GM23338 (cell line): ENCODE measurements around the gene RUSF1. TPM values are rescaled to one million over a fixed set of nuclear protein-coding genes. Genes with fewer than 3 reads are reported as not detected.

Experiments
- ATAC-seq: fragments of 200-7000 bp; cut with Tn5 transposase; 3 replicates; pipeline ENCODE4 v1.9.1; 2020
- DNase-seq: peaks from one replicate; pipeline ENCODE4 v3.0.0-alpha.2; 2015; ENCODE audit warnings: low spot score
- H2AFZ ChIP-seq: fragments of 200-600 bp; sonication (generic); 2 replicates; pipeline ENCODE4 v1.8.0; 2016; ENCODE audit warnings: antibody characterized with exemption, mild to moderate bottlenecking, moderate library complexity
- H3F3A ChIP-seq: fragments of 200-600 bp; sonication (generic); replicated peaks from 2 replicates; pipeline ENCODE4 v1.8.0; 2017; ENCODE audit warnings: antibody characterized with exemption, mixed run types, low read depth
- H3K27ac ChIP-seq: fragments of 200-600 bp; sonication (generic); 2 replicates; pipeline ENCODE4 v1.6.1; 2016; ENCODE audit warnings: low read depth
- H3K27me3 ChIP-seq: fragments of 200-600 bp; sonication (generic); 2 replicates; pipeline ENCODE4 v1.8.0; 2016; ENCODE audit warnings: mild to moderate bottlenecking, mixed run types, moderate library complexity; ENCODE audit not compliant: insufficient read depth
- H3K36me3 ChIP-seq: fragments of 200-600 bp; sonication (generic); 2 replicates; pipeline ENCODE4 v1.8.0; 2016; ENCODE audit warnings: mild to moderate bottlenecking; ENCODE audit not compliant: insufficient read depth
- H3K4me1 ChIP-seq: fragments of 200-600 bp; sonication (generic); 2 replicates; pipeline ENCODE4 v1.8.0; 2016; ENCODE audit warnings: mild to moderate bottlenecking, moderate library complexity; ENCODE audit not compliant: insufficient read depth
- H3K4me2 ChIP-seq: fragments of 200-600 bp; sonication (generic); 2 replicates; pipeline ENCODE4 v1.7.1; 2017; ENCODE audit warnings: mixed run types
- H3K4me3 ChIP-seq: fragments of 200-600 bp; sonication (generic); 2 replicates; pipeline ENCODE4 v1.6.1; 2016; ENCODE audit warnings: mixed run types
- H3K79me2 ChIP-seq: fragments of 200-600 bp; sonication (generic); replicated peaks from 2 replicates; pipeline ENCODE4 v1.8.0; 2017; ENCODE audit warnings: mild to moderate bottlenecking; ENCODE audit not compliant: insufficient read depth
- H3K9me2 ChIP-seq: fragments of 200-600 bp; sonication (generic); 2 replicates; pipeline ENCODE4 v1.8.0; 2017; ENCODE audit not compliant: insufficient read depth
- H4K20me1 ChIP-seq: fragments of 200-600 bp; sonication (generic); replicated peaks from 2 replicates; pipeline ENCODE4 v1.8.0; 2017; ENCODE audit warnings: mild to moderate bottlenecking; ENCODE audit not compliant: insufficient read depth
- H3K27ac Mint-ChIP-seq: 2 replicates; pipeline ENCODE4 v1.8.0; 2020; ENCODE audit warnings: inconsistent platforms, mild to moderate bottlenecking, moderate library complexity, mixed read lengths
- H3K27me3 Mint-ChIP-seq: 3 replicates; pipeline ENCODE4 v1.8.0; 2022; ENCODE audit warnings: low read depth, mild to moderate bottlenecking, moderate library complexity, mixed read lengths, inconsistent platforms; ENCODE audit not compliant: insufficient read depth, poor library complexity
- H3K36me3 Mint-ChIP-seq: 3 replicates; pipeline ENCODE4 v1.8.0; 2021; ENCODE audit warnings: low read depth, mild to moderate bottlenecking, inconsistent platforms, moderate library complexity, mixed read lengths
- H3K4me1 Mint-ChIP-seq: 3 replicates; pipeline ENCODE4 v1.8.0; 2020; ENCODE audit warnings: mild to moderate bottlenecking, inconsistent platforms, mixed read lengths
- H3K4me3 Mint-ChIP-seq: 3 replicates; pipeline ENCODE4 v1.8.0; 2021; ENCODE audit warnings: moderate library complexity, mild to moderate bottlenecking, inconsistent platforms, mixed read lengths
- H3K9me3 Mint-ChIP-seq: 3 replicates; pipeline ENCODE4 v1.8.0; 2020; ENCODE audit warnings: moderate library complexity, mild to moderate bottlenecking, inconsistent platforms, mixed read lengths
- CREB1 ChIP-seq: fragments of 250-450 bp; sonication (Bioruptor Pico); IDR thresholded peaks from 2 replicates; pipeline ENCODE4 v1.5.0; 2020; ENCODE audit warnings: low read depth, mild to moderate bottlenecking, moderate library complexity
- EZH2 ChIP-seq: fragments of 200-600 bp; sonication (generic); IDR thresholded peaks from one replicate; pipeline ENCODE4 v1.8.0; 2017; ENCODE audit warnings: antibody characterized with exemption, mild to moderate bottlenecking, low read depth; ENCODE audit not compliant: unreplicated experiment
- EZH2phosphoT487 ChIP-seq: fragments of 200-600 bp; sonication (generic); IDR thresholded peaks from one replicate; pipeline ENCODE4 v1.8.1; 2018; ENCODE audit warnings: antibody characterized with exemption; ENCODE audit not compliant: unreplicated experiment
- JUNB ChIP-seq: IDR thresholded peaks from one replicate; pipeline ENCODE4 v1.6.1; 2016; ENCODE audit warnings: antibody characterized with exemption; ENCODE audit not compliant: unreplicated experiment
- NANOG ChIP-seq: IDR thresholded peaks from 2 replicates; pipeline ENCODE4 v1.6.1; 2016; ENCODE audit warnings: antibody characterized with exemption, borderline replicate concordance
- POLR2AphosphoS5 ChIP-seq: IDR thresholded peaks from 2 replicates; pipeline ENCODE4 v1.6.1; 2016; ENCODE audit warnings: antibody characterized with exemption, low read depth
- STAT1 ChIP-seq: IDR thresholded peaks from one replicate; pipeline ENCODE4 v1.6.1; 2016; ENCODE audit warnings: antibody characterized with exemption; ENCODE audit not compliant: unreplicated experiment
- ZNF114 ChIP-seq: fragments of 250-450 bp; sonication (Bioruptor Pico); IDR thresholded peaks from 2 replicates; pipeline ENCODE4 v1.5.0; 2020; ENCODE audit warnings: mild to moderate bottlenecking, moderate library complexity
- ZNF331 ChIP-seq: fragments of 250-450 bp; sonication (Bioruptor Pico); IDR thresholded peaks from 2 replicates; pipeline ENCODE4 v1.5.0; 2020; ENCODE audit warnings: low read depth, mild to moderate bottlenecking, moderate library complexity
- polyA plus RNA-seq: library from polyadenylated mRNA; unstranded; fragments of >200 nt; fragmentation: Nextera tagmentation; extraction: Ambion mirVana; gene quantifications from 2 replicates; pipeline ENCODE4 v1.2.1, GENCODE V29; 2016
- total RNA-seq: library from RNA; depleted of rRNA; stranded (reverse); fragments of >200 nt; shearing (Covaris generic); gene quantifications from 2 replicates; pipeline ENCODE4 v1.2.3, GENCODE V29; 2014
- TF ChIP-seq, protein P1 (sequence below), 2 experiments: fragments of 200-600 bp in 1 of 2; sonication (generic) in 1 of 2; conservative IDR thresholded peaks; 2 replicates each; pipeline versions ENCODE4 v1.5.1 to v1.6.1; 2016 to 2017; ENCODE audit warnings: antibody characterized with exemption in 2 of 2, low read depth in 2 of 2, mild to moderate bottlenecking in 2 of 2, moderate library complexity in 1 of 2
- TF ChIP-seq, protein P2 (sequence below): IDR thresholded peaks from 2 replicates; pipeline ENCODE4 v1.6.1; 2016; ENCODE audit warnings: antibody characterized with exemption
- TF ChIP-seq, protein P3 (sequence below): IDR thresholded peaks from one replicate; pipeline ENCODE4 v1.6.1; 2018; ENCODE audit warnings: antibody characterized with exemption; ENCODE audit not compliant: unreplicated experiment
- TF ChIP-seq, protein P4 (sequence below): fragments of 250-450 bp; sonication (Bioruptor Pico); IDR thresholded peaks from 2 replicates; pipeline ENCODE4 v1.5.0; 2020; ENCODE audit warnings: mild to moderate bottlenecking, moderate library complexity

The RUSF1 gene
- total and polyA plus RNA-seq, 2 experiments from 2014 or later, result 8.9 to 36.1 TPM

DNA sequence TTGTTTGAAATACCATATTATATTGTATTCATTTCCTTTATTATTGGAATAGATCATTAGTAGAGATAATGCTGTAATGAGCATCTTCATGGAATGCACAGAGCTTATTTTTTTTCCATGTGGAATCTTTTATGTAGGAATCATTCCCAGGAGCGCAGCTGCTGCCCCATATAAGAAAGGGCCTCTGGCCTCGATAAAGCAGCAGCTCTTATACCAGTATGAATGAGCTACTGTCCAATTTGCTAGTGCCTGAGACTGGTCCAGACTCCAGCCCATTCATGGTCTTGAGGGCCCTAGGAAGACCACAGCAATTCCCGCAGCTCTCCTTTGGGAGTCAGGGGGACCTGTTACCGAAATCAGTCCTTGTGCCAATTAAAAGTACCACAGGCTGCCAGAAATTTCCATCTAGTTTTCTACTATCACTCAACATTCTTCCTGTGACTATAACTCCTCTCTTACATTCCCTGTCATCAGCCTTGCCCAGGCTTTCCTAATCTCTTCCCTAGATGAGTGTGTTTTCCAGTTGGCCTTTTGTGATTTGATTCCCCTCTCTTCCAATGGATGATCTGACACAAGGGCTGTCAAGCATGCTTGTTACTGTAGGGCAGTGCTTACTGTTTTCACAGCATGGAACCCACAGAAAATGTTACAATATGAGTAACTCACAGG is 67.5 kb downstream of the RUSF1 start:
- Histone ChIP-seq H3K4me2 (no peak overlapping the region), H3K79me2 (no peaks in the 10 kb centered on the region), H3K4me3 (no peak overlapping the region), H3K27ac (no peak overlapping the region), H3K4me1 (no peaks in the 10 kb centered on the region), H3K9me2 (no peaks in the 10 kb centered on the region), H4K20me1 (no peaks in the 10 kb centered on the region), H3F3A (no peaks in the 10 kb centered on the region), H3K36me3 (no peaks in the 10 kb centered on the region), H2AFZ (no peak overlapping the region), H3K27me3 (peaks cover 6% of the 10 kb centered on the region; the same call in 1 of the 2 replicates)
- DNase-seq (no peak), ATAC-seq (no peak)
- H3K4me1 Mint-ChIP-seq, result peaks cover 4% of the 10 kb centered on the region
- H3K27ac Mint-ChIP-seq, result no peak overlapping the region
- H3K36me3 Mint-ChIP-seq, result no peaks in the 10 kb centered on the region
- TF ChIP-seq EZH2phosphoT487 (no peak), EZH2 (no peak), NANOG (no peak), ZNF114 (no peak), POLR2AphosphoS5 (no peak), ZNF331 (CRISPR knock-in tag) (no peak), STAT1 (no peak), CREB1 (no peak), JUNB (no peak)
- TF ChIP-seq, protein P1, sequence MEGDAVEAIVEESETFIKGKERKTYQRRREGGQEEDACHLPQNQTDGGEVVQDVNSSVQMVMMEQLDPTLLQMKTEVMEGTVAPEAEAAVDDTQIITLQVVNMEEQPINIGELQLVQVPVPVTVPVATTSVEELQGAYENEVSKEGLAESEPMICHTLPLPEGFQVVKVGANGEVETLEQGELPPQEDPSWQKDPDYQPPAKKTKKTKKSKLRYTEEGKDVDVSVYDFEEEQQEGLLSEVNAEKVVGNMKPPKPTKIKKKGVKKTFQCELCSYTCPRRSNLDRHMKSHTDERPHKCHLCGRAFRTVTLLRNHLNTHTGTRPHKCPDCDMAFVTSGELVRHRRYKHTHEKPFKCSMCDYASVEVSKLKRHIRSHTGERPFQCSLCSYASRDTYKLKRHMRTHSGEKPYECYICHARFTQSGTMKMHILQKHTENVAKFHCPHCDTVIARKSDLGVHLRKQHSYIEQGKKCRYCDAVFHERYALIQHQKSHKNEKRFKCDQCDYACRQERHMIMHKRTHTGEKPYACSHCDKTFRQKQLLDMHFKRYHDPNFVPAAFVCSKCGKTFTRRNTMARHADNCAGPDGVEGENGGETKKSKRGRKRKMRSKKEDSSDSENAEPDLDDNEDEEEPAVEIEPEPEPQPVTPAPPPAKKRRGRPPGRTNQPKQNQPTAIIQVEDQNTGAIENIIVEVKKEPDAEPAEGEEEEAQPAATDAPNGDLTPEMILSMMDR (conservative IDR thresholded peaks at IDR 0.05; ENCODE audit: low read depth in 2 of 2), result no peak
- TF ChIP-seq, protein P2, sequence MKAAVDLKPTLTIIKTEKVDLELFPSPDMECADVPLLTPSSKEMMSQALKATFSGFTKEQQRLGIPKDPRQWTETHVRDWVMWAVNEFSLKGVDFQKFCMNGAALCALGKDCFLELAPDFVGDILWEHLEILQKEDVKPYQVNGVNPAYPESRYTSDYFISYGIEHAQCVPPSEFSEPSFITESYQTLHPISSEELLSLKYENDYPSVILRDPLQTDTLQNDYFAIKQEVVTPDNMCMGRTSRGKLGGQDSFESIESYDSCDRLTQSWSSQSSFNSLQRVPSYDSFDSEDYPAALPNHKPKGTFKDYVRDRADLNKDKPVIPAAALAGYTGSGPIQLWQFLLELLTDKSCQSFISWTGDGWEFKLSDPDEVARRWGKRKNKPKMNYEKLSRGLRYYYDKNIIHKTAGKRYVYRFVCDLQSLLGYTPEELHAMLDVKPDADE, result no peak
- TF ChIP-seq, protein P3, sequence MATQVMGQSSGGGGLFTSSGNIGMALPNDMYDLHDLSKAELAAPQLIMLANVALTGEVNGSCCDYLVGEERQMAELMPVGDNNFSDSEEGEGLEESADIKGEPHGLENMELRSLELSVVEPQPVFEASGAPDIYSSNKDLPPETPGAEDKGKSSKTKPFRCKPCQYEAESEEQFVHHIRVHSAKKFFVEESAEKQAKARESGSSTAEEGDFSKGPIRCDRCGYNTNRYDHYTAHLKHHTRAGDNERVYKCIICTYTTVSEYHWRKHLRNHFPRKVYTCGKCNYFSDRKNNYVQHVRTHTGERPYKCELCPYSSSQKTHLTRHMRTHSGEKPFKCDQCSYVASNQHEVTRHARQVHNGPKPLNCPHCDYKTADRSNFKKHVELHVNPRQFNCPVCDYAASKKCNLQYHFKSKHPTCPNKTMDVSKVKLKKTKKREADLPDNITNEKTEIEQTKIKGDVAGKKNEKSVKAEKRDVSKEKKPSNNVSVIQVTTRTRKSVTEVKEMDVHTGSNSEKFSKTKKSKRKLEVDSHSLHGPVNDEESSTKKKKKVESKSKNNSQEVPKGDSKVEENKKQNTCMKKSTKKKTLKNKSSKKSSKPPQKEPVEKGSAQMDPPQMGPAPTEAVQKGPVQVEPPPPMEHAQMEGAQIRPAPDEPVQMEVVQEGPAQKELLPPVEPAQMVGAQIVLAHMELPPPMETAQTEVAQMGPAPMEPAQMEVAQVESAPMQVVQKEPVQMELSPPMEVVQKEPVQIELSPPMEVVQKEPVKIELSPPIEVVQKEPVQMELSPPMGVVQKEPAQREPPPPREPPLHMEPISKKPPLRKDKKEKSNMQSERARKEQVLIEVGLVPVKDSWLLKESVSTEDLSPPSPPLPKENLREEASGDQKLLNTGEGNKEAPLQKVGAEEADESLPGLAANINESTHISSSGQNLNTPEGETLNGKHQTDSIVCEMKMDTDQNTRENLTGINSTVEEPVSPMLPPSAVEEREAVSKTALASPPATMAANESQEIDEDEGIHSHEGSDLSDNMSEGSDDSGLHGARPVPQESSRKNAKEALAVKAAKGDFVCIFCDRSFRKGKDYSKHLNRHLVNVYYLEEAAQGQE, result no peak
- TF ChIP-seq, protein P4, sequence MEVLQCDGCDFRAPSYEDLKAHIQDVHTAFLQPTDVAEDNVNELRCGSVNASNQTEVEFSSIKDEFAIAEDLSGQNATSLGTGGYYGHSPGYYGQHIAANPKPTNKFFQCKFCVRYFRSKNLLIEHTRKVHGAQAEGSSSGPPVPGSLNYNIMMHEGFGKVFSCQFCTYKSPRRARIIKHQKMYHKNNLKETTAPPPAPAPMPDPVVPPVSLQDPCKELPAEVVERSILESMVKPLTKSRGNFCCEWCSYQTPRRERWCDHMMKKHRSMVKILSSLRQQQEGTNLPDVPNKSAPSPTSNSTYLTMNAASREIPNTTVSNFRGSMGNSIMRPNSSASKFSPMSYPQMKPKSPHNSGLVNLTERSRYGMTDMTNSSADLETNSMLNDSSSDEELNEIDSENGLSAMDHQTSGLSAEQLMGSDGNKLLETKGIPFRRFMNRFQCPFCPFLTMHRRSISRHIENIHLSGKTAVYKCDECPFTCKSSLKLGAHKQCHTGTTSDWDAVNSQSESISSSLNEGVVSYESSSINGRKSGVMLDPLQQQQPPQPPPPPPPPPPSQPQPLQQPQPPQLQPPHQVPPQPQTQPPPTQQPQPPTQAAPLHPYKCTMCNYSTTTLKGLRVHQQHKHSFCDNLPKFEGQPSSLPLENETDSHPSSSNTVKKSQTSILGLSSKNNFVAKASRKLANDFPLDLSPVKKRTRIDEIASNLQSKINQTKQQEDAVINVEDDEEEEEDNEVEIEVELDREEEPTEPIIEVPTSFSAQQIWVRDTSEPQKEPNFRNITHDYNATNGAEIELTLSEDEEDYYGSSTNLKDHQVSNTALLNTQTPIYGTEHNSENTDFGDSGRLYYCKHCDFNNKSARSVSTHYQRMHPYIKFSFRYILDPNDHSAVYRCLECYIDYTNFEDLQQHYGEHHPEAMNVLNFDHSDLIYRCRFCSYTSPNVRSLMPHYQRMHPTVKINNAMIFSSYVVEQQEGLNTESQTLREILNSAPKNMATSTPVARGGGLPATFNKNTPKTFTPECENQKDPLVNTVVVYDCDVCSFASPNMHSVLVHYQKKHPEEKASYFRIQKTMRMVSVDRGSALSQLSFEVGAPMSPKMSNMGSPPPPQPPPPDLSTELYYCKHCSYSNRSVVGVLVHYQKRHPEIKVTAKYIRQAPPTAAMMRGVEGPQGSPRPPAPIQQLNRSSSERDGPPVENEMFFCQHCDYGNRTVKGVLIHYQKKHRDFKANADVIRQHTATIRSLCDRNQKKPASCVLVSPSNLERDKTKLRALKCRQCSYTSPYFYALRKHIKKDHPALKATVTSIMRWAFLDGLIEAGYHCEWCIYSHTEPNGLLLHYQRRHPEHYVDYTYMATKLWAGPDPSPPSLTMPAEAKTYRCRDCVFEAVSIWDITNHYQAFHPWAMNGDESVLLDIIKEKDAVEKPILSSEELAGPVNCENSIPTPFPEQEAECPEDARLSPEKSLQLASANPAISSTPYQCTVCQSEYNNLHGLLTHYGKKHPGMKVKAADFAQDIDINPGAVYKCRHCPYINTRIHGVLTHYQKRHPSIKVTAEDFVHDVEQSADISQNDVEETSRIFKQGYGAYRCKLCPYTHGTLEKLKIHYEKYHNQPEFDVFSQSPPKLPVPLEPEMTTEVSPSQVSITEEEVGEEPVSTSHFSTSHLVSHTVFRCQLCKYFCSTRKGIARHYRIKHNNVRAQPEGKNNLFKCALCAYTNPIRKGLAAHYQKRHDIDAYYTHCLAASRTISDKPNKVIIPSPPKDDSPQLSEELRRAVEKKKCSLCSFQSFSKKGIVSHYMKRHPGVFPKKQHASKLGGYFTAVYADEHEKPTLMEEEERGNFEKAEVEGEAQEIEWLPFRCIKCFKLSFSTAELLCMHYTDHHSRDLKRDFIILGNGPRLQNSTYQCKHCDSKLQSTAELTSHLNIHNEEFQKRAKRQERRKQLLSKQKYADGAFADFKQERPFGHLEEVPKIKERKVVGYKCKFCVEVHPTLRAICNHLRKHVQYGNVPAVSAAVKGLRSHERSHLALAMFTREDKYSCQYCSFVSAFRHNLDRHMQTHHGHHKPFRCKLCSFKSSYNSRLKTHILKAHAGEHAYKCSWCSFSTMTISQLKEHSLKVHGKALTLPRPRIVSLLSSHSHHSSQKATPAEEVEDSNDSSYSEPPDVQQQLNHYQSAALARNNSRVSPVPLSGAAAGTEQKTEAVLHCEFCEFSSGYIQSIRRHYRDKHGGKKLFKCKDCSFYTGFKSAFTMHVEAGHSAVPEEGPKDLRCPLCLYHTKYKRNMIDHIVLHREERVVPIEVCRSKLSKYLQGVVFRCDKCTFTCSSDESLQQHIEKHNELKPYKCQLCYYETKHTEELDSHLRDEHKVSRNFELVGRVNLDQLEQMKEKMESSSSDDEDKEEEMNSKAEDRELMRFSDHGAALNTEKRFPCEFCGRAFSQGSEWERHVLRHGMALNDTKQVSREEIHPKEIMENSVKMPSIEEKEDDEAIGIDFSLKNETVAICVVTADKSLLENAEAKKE (CRISPR knock-in tag), result no peak
- no peak overlapping the region for H3K4me3 Mint-ChIP-seq
- peaks cover 2% of the 10 kb centered on the region for H3K27me3 Mint-ChIP-seq
- H3K9me3 Mint-ChIP-seq, result no peaks in the 10 kb centered on the region; the same call in 2 of the 3 replicates
